NT2/D1 (cell line): Measurements from ENCODE around the gene PRSS56.

Experiments used
- YY1 ChIP-seq: IDR thresholded peaks from 2 replicates; pipeline ENCODE4 v1.6.1; 2011; ENCODE audit not compliant: insufficient read length, insufficient read depth
- ZNF274 ChIP-seq: IDR thresholded peaks from 2 replicates; pipeline ENCODE4 v1.6.1; 2011; ENCODE audit warnings: mild to moderate bottlenecking, low read depth, low read length

DNA sequence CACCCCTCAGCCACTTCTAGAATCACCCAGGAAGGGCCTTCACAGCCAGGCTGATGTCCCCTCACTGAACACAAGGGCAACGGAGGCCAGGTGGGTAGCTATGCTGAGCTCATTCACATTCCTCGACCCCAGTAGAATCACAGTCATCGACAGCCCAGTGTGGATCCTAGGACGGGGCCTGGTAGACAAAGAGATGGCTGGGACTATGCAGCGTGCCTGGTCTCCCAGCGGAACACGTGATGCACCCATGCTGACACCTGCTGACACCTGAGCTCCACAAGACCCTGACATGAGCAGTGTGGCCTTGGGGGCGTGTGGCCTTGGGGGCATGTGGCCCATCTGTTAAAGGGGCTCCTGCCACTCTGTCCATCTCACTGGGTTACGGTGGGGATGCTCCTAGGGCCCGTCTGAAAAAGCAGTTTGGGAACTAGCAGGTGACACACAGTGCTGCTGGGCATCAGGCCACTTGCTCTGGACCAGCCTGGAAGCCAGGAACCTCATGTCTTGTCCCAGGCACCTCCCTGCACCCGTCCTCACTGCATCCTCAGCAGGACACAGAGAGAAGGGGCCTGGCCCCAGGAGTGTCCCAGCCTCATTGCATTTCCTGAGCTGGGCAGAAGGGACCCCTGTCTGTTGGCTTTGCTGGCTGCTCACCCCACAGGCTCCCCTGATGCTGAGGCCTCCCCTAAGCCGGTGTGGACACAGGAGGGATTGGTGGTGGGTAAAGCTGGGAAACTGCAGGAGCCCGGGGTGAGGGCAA is 42.3 kb upstream of the PRSS56 start:
- TF ChIP-seq ZNF274 (no peak), YY1 (no peak)
